Measurements from ENCODE around the gene SOX8.

SOX8 gene

GRCh38 chr16:1028524-1029258 is 47.1 kb downstream of the SOX8 start:
- no peak for DNase-seq (ENCODE audit: extremely low read depth, low read depth)
- no peak overlapping the region for H3K4me3 ChIP-seq (replicated peaks; ENCODE audit: low read depth, low read length)
- TF ChIP-seq, protein P1, sequence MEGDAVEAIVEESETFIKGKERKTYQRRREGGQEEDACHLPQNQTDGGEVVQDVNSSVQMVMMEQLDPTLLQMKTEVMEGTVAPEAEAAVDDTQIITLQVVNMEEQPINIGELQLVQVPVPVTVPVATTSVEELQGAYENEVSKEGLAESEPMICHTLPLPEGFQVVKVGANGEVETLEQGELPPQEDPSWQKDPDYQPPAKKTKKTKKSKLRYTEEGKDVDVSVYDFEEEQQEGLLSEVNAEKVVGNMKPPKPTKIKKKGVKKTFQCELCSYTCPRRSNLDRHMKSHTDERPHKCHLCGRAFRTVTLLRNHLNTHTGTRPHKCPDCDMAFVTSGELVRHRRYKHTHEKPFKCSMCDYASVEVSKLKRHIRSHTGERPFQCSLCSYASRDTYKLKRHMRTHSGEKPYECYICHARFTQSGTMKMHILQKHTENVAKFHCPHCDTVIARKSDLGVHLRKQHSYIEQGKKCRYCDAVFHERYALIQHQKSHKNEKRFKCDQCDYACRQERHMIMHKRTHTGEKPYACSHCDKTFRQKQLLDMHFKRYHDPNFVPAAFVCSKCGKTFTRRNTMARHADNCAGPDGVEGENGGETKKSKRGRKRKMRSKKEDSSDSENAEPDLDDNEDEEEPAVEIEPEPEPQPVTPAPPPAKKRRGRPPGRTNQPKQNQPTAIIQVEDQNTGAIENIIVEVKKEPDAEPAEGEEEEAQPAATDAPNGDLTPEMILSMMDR (IDR thresholded peaks at IDR 0.05; ENCODE audit: low read depth, low read length, missing control alignments), result no peak

GRCh38 chr16:1029259-1029545 is 47.6 kb downstream of the SOX8 start:
- no peak overlapping the region for H3K4me3 ChIP-seq (replicated peaks; ENCODE audit: low read depth, low read length)
- TF ChIP-seq, protein P1 (IDR thresholded peaks at IDR 0.05; ENCODE audit: low read depth, low read length, missing control alignments), result no peak
- DNase-seq (ENCODE audit: extremely low read depth, low read depth), result no peak

- TF ChIP-seq, protein P1 (IDR thresholded peaks at IDR 0.05; ENCODE audit: low read depth, low read length, missing control alignments), result no peak
- DNase-seq (ENCODE audit: extremely low read depth, low read depth), result no peak
- H3K4me3 ChIP-seq (replicated peaks; ENCODE audit: low read depth, low read length), result no peak overlapping the region
Measured at GRCh38 chr16:1030473-1030901, 48.9 kb downstream of the SOX8 start.

DNA sequence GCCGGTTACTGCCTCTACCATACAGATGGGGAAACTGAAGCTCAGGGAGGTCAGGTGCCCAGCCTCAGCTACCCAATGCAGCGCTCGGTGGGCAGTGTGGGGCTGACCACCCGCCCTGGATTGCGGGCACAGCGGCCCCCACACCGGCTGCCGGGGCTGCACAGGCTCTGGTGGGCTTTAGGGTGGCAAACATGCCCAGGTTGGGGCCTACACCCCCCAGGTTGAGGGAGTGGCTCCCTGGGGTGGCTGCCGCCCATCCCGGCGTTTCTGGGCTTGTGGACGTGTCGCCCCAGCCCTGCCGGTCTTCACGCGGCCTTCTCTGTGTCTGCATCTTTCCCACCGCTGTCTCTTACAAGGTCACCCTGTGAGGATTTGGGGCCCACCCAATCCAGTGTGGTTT is 50.1 kb downstream of the SOX8 start:
- no peak for DNase-seq (ENCODE audit: extremely low read depth, low read depth)
- TF ChIP-seq, protein P1 (IDR thresholded peaks at IDR 0.05; ENCODE audit: low read depth, low read length, missing control alignments), result no peak
- H3K4me3 ChIP-seq (replicated peaks; ENCODE audit: low read depth, low read length), result no peak overlapping the region

DNA sequence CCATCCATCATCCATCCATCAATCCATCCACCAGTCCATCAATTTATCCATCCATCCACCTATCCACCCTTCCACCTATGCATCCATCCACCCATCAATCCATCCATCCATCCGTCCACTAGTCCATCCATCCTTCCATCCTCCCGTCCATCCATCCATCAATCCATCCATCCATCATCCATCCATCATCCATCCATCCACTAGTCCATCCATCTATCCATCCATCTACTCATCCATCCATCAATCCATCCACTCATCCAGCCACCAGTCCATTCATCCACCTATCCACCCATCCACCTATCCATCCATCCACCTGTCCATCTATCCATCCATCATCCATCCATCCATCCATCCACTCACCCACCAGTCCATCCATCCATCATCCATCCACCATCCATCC is 51.0 kb downstream of the SOX8 start:
- DNase-seq (ENCODE audit: extremely low read depth, low read depth), result no peak
- TF ChIP-seq, protein P1 (IDR thresholded peaks at IDR 0.05; ENCODE audit: low read depth, low read length, missing control alignments), result no peak
- H3K4me3 ChIP-seq (replicated peaks; ENCODE audit: low read depth, low read length), result no peak overlapping the region

DNA sequence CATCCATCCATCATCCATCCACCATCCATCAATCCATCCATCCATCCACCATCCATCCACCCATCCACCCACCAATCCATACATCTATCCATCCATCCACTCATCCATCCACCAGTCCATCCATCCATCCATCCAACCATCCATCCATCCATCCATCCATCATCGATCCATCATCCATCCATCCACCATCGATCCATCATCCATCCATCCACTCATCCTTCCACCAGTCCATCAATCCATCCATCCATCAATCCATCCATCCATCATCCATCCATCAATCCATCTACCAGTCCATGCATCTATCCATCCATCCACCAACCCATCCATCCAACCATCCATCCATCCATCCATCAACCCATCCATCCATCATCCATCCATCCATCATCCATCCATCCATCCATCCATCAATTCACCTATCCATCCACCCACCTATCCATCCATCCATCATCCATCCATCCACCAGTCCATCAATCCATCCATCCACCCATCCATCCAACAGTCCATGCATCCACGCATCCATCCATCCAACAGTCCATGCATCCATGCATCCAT is 51.6 kb downstream of the SOX8 start:
- DNase-seq (ENCODE audit: extremely low read depth, low read depth), result no peak

More for the DNA sequence above, 51.6 kb downstream of the SOX8 start:
- H3K4me3 ChIP-seq (replicated peaks; ENCODE audit: low read depth, low read length), result no peak overlapping the region
- TF ChIP-seq, protein P1 (IDR thresholded peaks at IDR 0.05; ENCODE audit: low read depth, low read length, missing control alignments), result no peak

All from HFF-Myc (cell line).